GM13976 (cell line): ENCODE results near the gene PSMA6.
"Not testable (repeated sequence)": the region's sequence is repeated elsewhere in the genome, so short reads cannot be mapped to it uniquely, and the experiment has no call there.

Experiments
- DNase-seq: peaks from one replicate; pipeline ENCODE4 v3.0.0; 2012; ENCODE audit warnings: low spot score
- CTCF ChIP-seq: IDR thresholded peaks from 2 replicates; pipeline ENCODE4 v1.5.1; 2012; ENCODE audit warnings: borderline replicate concordance, mild to moderate bottlenecking; ENCODE audit not compliant: insufficient read depth; ENCODE audit errors: extremely low read depth, missing control alignments, control extremely low read depth
- in situ Hi-C: fragments of 300-500 bp; cut with MboI; formaldehyde crosslinking; loops from one replicate; pipeline ENCODE4 v1.12.0; 2022; ENCODE audit warnings: low sequenced_read_pairs, mixed read lengths, inconsistent platforms; ENCODE audit not compliant: unreplicated experiment

PSMA6 gene

GRCh38 chr14:35347323-35348043, 55.3 kb downstream of the PSMA6 start:
- TF ChIP-seq CTCF = no peak
- in situ Hi-C loops = no loop called here
- no peak for DNase-seq

- DNase-seq, in situ Hi-C loops: not testable (repeated sequence)
Observed at GRCh38 chr14:35348044-35348380, 55.8 kb downstream of the PSMA6 start.

GRCh38 chr14:35349496-35350365, 57.5 kb downstream of the PSMA6 start:
- TF ChIP-seq CTCF = no peak
- peak; percentile 13 for DNase-seq
- in situ Hi-C loops = no loop called here

GRCh38 chr14:35351497-35351896, 59.3 kb downstream of the PSMA6 start:
- TF ChIP-seq CTCF = no peak
- no peak for DNase-seq
- in situ Hi-C loops = no loop called here

- no peak for TF ChIP-seq CTCF
- in situ Hi-C loops = no loop called here
- DNase-seq = no peak
Observed at GRCh38 chr14:35351897-35352273, 59.7 kb downstream of the PSMA6 start.

GRCh38 chr14:35352274-35353233, 60.4 kb downstream of the PSMA6 start:
- DNase-seq = peak; percentile 24
- TF ChIP-seq CTCF = no peak
- in situ Hi-C loops = no loop called here
